PC-3 (cell line): ENCODE results near the gene KCNK16. TPM values are rescaled to one million over a fixed set of nuclear protein-coding genes. Genes with fewer than 3 reads are reported as not detected.

Experiments
- ATAC-seq: fragments of 200-7000 bp; cut with Tn5 transposase; 2 replicates; pipeline ENCODE4 v1.9.1; 2020; ENCODE audit warnings: mild to moderate bottlenecking, moderate library complexity
- BruUV-seq: library from RNA; stranded (reverse); fragments of 400-500 nt; replicated peaks from 2 replicates; lab custom pipeline; 2021; lab: Mats Ljungman, UMichigan
- CTCF ChIA-PET: fragments of 300-600 bp; sonication (Branson Sonifier 250); formaldehyde crosslinking; loops from one replicate; lab custom pipeline; 2022; ENCODE audit warnings: antibody characterized with exemption; lab: Charles Lee
- POLR2A ChIA-PET: fragments of 300-600 bp; sonication (Branson Sonifier 250); formaldehyde crosslinking; loops from one replicate; lab custom pipeline; 2022; ENCODE audit warnings: antibody characterized with exemption; ENCODE audit not compliant: unreplicated experiment; lab: Charles Lee
- DNase-seq: peaks from one replicate; pipeline ENCODE4 v3.0.0-alpha.2; 2015
- H2AFZ ChIP-seq: fragments of 300-600 bp; sonication (generic); 2 replicates; pipeline ENCODE4 v1.6.0; 2016; ENCODE audit warnings: antibody characterized with exemption, low read length
- H3F3A ChIP-seq: fragments of 300-600 bp; sonication (generic); one replicate; pipeline ENCODE4 v1.6.0; 2017; ENCODE audit warnings: antibody characterized with exemption, low read length, control low read depth, mild to moderate bottlenecking; ENCODE audit not compliant: unreplicated experiment
- H3K27ac ChIP-seq: fragments of 300-600 bp; sonication (generic); 2 replicates; pipeline ENCODE4 v1.5.1; 2016; ENCODE audit warnings: mild to moderate bottlenecking, low read length
- H3K27me3 ChIP-seq: fragments of 300-600 bp; sonication (generic); 2 replicates; pipeline ENCODE4 v1.6.1; 2016; ENCODE audit warnings: low read length, mixed read lengths
- H3K36me3 ChIP-seq: fragments of 300-600 bp; sonication (generic); 2 replicates; pipeline ENCODE4 v1.6.1; 2016; ENCODE audit warnings: low read depth, mixed run types, low read length, mixed read lengths
- H3K4me1 ChIP-seq: fragments of 300-600 bp; sonication (generic); 2 replicates; pipeline ENCODE4 v1.5.1; 2016; ENCODE audit warnings: low read length; ENCODE audit not compliant: insufficient read depth
- H3K4me2 ChIP-seq: fragments of 300-600 bp; sonication (generic); 2 replicates; pipeline ENCODE4 v1.6.0; 2016; ENCODE audit warnings: low read length
- H3K4me3 ChIP-seq: fragments of 300-600 bp; sonication (generic); 2 replicates; pipeline ENCODE4 v1.5.1; 2016; ENCODE audit warnings: mild to moderate bottlenecking, low read length, mixed read lengths
- H3K79me2 ChIP-seq: fragments of 300-600 bp; sonication (generic); 2 replicates; pipeline ENCODE4 v1.6.1; 2017; ENCODE audit warnings: low read length, mixed read lengths
- H3K9ac ChIP-seq: fragments of 300-600 bp; sonication (generic); 2 replicates; pipeline ENCODE4 v1.6.0; 2016; ENCODE audit warnings: mild to moderate bottlenecking, low read length
- H3K9me2 ChIP-seq: fragments of 300-600 bp; sonication (generic); replicated peaks from 2 replicates; pipeline ENCODE4 v1.6.1; 2016; ENCODE audit warnings: mixed run types, low read length, mixed read lengths
- H3K9me3 ChIP-seq: fragments of 300-600 bp; sonication (generic); 2 replicates; pipeline ENCODE4 v1.6.1; 2016; ENCODE audit warnings: low read length, mixed read lengths
- H4K20me1 ChIP-seq: fragments of 300-600 bp; sonication (generic); 2 replicates; pipeline ENCODE4 v1.6.1; 2016; ENCODE audit warnings: low read length, mixed read lengths
- EZH2 ChIP-seq: fragments of 300-600 bp; sonication (generic); IDR thresholded peaks from one replicate; pipeline ENCODE4 v1.6.1; 2017; ENCODE audit warnings: antibody characterized with exemption, mild to moderate bottlenecking, low read length; ENCODE audit not compliant: unreplicated experiment
- EZH2phosphoT487 ChIP-seq: fragments of 300-600 bp; sonication (generic); IDR thresholded peaks from 2 replicates; pipeline ENCODE4 v1.6.1; 2018; ENCODE audit warnings: mild to moderate bottlenecking, antibody characterized with exemption, low read length, borderline replicate concordance
- intact Hi-C: fragments of 100-400 bp; cut with micrococcal nuclease; formaldehyde crosslinking; loops from 2 replicates; pipeline ENCODE4 v1.9.0; 2023
- total RNA-seq: library from RNA; depleted of rRNA; stranded (reverse); fragments of >200 nt; gene quantifications from 2 replicates; pipeline ENCODE4 v1.2.3, GENCODE V29; 2014; rRNA removed
- TF ChIP-seq, protein P1 (sequence below): fragments of 300-600 bp; sonication (generic); conservative IDR thresholded peaks from 2 replicates; pipeline ENCODE4 v1.5.1; 2017; ENCODE audit warnings: antibody characterized with exemption, low read depth, mild to moderate bottlenecking, low read length

KCNK16 gene
- total RNA-seq, 1 experiment from 2014 or later: not detected

DNA sequence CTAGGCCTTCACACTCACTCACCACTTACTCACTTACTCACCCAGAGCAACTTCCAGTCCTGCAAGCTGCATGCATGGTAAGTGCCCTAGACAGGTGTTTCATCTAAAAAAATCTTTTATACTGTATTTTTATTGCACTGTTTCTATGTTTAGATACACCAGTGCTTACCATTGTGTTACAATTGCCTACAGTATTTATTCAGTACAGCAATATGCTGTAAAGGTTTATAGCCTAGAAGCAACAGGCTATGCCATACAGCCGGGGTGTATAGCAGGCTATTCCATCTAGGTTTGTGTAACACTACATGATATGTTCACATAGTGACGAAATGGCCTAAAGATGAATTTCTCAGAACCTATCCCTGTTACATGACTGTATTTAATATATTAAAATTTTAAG is 56.1 kb downstream of the KCNK16 start:
- DNase-seq (peak; percentile 35), ATAC-seq (no peak)
- no peaks in the 10 kb centered on the region for H3K9me3 ChIP-seq
- no TSS peak for BruUV-seq
- H3F3A ChIP-seq: no peaks in the 10 kb centered on the region
- peak overlapping the region; percentile 23; the same call in 1 of the 2 replicates for H3K27ac ChIP-seq
- H2AFZ ChIP-seq: no peak overlapping the region
- H3K36me3 ChIP-seq: no peaks in the 10 kb centered on the region
- no peaks in the 10 kb centered on the region for H3K79me2 ChIP-seq
- H3K4me3 ChIP-seq: no peak overlapping the region
- H3K4me1 ChIP-seq: peaks cover 8% of the 10 kb centered on the region; the same call in 1 of the 2 replicates
- POLR2A ChIA-PET: no interaction called here
- peaks cover 4% of the 10 kb centered on the region; the same call in 1 of the 2 replicates for H3K27me3 ChIP-seq
- CTCF ChIA-PET: no interaction called here
- H4K20me1 ChIP-seq: no peaks in the 10 kb centered on the region
- no peaks in the 10 kb centered on the region for H3K9me2 ChIP-seq
- no peak overlapping the region for H3K9ac ChIP-seq
- H3K4me2 ChIP-seq: 0 out of 2 replicates have a peak overlapping the region, but pooled peaks have one; percentile 17
- TF ChIP-seq, protein P1, sequence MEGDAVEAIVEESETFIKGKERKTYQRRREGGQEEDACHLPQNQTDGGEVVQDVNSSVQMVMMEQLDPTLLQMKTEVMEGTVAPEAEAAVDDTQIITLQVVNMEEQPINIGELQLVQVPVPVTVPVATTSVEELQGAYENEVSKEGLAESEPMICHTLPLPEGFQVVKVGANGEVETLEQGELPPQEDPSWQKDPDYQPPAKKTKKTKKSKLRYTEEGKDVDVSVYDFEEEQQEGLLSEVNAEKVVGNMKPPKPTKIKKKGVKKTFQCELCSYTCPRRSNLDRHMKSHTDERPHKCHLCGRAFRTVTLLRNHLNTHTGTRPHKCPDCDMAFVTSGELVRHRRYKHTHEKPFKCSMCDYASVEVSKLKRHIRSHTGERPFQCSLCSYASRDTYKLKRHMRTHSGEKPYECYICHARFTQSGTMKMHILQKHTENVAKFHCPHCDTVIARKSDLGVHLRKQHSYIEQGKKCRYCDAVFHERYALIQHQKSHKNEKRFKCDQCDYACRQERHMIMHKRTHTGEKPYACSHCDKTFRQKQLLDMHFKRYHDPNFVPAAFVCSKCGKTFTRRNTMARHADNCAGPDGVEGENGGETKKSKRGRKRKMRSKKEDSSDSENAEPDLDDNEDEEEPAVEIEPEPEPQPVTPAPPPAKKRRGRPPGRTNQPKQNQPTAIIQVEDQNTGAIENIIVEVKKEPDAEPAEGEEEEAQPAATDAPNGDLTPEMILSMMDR: no peak
- TF ChIP-seq EZH2 (no peak), EZH2phosphoT487 (no peak)
- intact Hi-C loops: no loop called here

Other genes starting within 250 kb of the KCNK16 start
- gene SAYSD1, start 207.5 kb downstream of the KCNK16 start, total RNA-seq: 10.9 and 12.2 TPM in 2 replicates
- gene KCNK5, start 93.2 kb downstream of the KCNK16 start, total RNA-seq: 3.2 and 3.5 TPM in 2 replicates
- gene KCNK17, start 8.3 kb downstream of the KCNK16 start, total RNA-seq: not detected in 2 replicates